Measurements from ENCODE around the gene PNO1. TPM values are rescaled to one million over a fixed set of nuclear protein-coding genes. Genes with fewer than 3 reads are reported as not detected.
A peak's percentile ranks its signal among the peaks of the same experiment; 100 is the strongest.
"Not testable (repeated sequence)": the region's sequence is repeated elsewhere in the genome, so short reads cannot be mapped to it uniquely, and the experiment has no call there.

PNO1 gene
- total RNA-seq (10 to 100 TPM; 20.6 to 26.4 TPM), total RNA-seq (32.2 to 47.9 reads per million in 2 donors)

DNA sequence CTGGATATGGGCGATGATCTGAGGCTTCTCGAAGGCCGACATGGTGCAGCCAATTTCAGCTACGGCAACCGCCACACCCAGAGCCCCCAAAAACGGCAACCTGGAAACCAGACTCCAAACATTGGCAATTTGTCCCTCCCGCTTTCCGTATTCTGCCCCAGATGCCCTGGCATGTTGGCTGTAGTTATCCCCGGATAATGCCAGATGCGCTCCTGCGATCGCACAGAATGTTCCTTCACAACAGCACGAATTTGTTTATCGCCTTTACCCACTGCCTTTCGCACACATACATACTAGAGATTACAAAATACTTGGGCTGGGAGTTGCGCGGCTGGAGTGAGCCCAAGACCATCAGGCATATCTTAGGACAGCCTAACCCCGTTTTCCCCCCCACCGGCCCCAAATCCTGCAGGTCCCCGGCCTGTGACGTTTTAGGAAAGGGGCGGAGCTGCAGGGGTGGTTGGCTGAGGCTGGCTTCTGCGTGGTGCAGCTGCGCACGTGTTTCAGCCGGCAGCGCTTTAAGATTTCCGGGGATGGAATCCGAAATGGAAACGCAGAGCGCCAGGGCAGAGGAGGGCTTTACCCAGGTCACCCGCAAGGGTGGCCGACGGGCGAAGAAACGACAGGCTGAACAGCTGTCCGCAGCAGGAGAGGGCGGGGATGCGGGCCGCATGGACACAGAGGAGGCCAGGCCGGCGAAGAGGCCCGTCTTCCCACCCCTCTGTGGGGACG is at the start of gene PNO1:
PNO1 (plus strand) TSS at position 487 of the 732 bp plus-strand sequence; CDS start at position 534, 47 bp downstream.
- Mint-ChIP-seq H3K27me3 (no peaks in the 10 kb centered on the region), H3K36me3 (ENCODE audit: low read depth) (peaks cover 11% of the 10 kb centered on the region)
- peak; percentile 93 for ATAC-seq

DNA sequence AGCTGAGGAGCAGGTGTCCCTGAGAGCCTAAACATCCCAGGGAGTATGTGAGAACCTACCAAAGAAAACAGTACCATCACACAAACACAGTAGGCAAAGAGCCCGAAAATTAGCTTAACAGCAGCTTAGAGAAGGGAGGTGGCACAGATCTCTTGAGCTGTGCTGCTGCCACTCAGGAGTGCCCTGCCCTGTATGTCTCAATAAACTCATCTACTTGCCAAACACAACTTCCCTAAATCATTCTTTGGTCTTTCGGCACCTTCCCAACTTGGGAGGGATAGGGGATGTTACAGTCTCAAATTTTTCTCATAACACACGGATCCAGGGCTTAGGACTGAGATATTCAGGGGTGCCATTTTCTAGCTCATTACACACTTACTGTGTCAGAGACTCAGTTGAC is 49.6 kb upstream of the PNO1 start:
- Mint-ChIP-seq H3K36me3 (ENCODE audit: low read depth) (peaks cover 3% of the 10 kb centered on the region), H3K27me3 (no peaks in the 10 kb centered on the region), H3K4me1 (no peaks in the 10 kb centered on the region), H3K4me3 (no peak overlapping the region), H3K27ac (no peak overlapping the region)
- peaks cover 5% of the 10 kb centered on the region for H3K9me3 ChIP-seq (ENCODE audit: control insufficient read depth, low read length, poor library complexity, severe bottlenecking)
- ATAC-seq (no peak), DNase-seq (no peak)

More for the DNA sequence above, at the start of gene PNO1:
- Mint-ChIP-seq H3K27ac (peak within 1 kb of the TSS; percentile 100), H3K4me1 (peaks cover 35% of the 10 kb centered on the region), H3K4me3 (peak within 1 kb of the TSS; percentile 99)
- peak; percentile 87 to 95 (median 93) for DNase-seq
- no peaks in the 10 kb centered on the region for H3K9me3 ChIP-seq (ENCODE audit: control insufficient read depth, low read length, poor library complexity, severe bottlenecking)

DNA sequence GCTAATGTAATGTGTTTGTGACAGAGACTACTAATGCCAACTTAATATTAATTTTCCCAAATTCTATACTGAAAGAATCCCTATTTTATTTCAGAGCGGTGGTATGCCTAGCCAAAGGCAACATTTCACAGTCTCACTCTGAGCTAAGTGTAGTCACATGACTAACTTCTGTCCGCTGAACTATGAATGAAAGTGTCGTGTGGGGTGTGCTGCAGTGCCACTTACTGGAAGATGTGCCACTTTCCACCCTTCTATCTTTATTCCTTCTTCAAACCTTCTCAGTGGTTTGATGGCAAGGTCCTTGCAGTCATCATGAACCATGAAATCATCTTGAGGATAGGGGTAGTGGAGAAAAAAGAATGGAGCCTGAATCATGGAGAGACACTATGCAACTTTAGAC is 47.6 kb upstream of the PNO1 start:
- peaks cover 5% of the 10 kb centered on the region for H3K9me3 ChIP-seq (ENCODE audit: control insufficient read depth, low read length, poor library complexity, severe bottlenecking)
- peaks cover 5% of the 10 kb centered on the region for H3K27me3 Mint-ChIP-seq
- no peak overlapping the region for H3K4me3 Mint-ChIP-seq
- peaks cover 5% of the 10 kb centered on the region for H3K36me3 Mint-ChIP-seq (ENCODE audit: low read depth)
- ATAC-seq (no peak), DNase-seq (no peak)
- H3K27ac Mint-ChIP-seq: no peak overlapping the region
- no peaks in the 10 kb centered on the region for H3K4me1 Mint-ChIP-seq

DNA sequence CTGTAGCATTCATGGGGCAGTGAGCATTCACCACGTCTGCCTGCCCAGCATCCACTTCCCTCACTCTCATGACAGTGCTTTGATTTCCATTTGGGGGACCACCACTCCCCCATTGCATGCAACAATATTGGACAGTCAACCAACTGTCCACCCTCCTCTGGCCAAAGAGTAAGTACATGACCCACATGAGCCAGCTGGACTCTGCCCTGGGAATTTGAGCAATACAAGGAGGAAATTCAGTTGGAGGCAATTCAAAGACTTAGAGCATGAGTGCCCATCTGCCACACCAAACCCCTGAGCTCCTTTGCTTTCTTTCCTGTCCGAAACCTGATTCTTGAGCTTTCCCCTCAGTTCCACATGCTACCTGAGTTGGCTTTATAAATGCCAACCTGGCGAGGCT is 41.7 kb upstream of the PNO1 start:
- peaks cover 3% of the 10 kb centered on the region for H3K36me3 Mint-ChIP-seq (ENCODE audit: low read depth)
- H3K9me3 ChIP-seq (ENCODE audit: control insufficient read depth, low read length, poor library complexity, severe bottlenecking): no peaks in the 10 kb centered on the region
- DNase-seq (no peak), ATAC-seq (no peak)
- peaks cover 1% of the 10 kb centered on the region for H3K4me1 Mint-ChIP-seq
- peaks cover 8% of the 10 kb centered on the region for H3K27me3 Mint-ChIP-seq
- no peak overlapping the region for H3K27ac Mint-ChIP-seq
- no peak overlapping the region for H3K4me3 Mint-ChIP-seq

DNA sequence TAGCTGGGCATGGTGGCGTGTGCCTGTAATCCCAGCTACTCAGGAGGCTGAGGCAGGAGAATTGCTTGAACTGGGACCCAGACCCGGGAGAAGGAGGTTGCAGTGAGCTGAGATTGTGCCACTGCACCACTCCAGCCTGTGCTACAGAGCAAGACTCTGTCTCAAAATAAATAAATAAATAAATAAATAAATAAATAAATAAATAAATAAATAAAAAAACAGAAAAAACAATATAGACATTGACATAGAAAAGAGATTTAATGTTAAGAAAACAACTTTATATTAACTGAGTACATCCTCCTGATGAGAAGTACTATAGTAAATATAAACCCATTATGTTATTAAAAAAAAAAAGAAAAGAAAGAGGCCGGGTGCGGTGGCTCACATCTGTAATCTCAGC is 39.8 kb upstream of the PNO1 start:
- not testable (repeated sequence) for H3K9me3 ChIP-seq (ENCODE audit: control insufficient read depth, low read length, poor library complexity, severe bottlenecking); H3K4me3 Mint-ChIP-seq; ATAC-seq; H3K36me3 Mint-ChIP-seq (ENCODE audit: low read depth); DNase-seq; H3K27ac Mint-ChIP-seq; H3K4me1 Mint-ChIP-seq
- peaks cover 12% of the 10 kb centered on the region for H3K27me3 Mint-ChIP-seq

DNA sequence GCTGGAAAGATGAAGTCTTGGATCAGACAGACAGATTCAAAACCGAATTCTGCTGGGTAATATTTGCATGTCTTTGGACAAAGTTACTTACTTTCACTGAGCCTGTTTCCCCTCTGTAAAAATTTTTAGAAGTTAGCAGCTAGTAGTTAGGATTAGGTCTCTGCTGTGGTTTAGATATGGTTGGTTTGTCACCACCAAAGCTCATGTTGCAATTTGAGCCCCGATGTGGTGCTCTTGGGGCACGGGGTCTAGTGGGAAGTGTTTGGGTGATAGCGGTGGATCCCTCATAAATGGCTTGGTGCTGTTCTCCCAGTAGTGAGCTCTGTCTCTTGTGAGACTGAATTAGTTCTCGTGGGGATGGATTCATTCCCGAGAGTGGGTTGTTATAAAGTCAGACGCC is 38.9 kb upstream of the PNO1 start:
- peak overlapping the region; percentile 43 for H3K27ac Mint-ChIP-seq

DNA sequence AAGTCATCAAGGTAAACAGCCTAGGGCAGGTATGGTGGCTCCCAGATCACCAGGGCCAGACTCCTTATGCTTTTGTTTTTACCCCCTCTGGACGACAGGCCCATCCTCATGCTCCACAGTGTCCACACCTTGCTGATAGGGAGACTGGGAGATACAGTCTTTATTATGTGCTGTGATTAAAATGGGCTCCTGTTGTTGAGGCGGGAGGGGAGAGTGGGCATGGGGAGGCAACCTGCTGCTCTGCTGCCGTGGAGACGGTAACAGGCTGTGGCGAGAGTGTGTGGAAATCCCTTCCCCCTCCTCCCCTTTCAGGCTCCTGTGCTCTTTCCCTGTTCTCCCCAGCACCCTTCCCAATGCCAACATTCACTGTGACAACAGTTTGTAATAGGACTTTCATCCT is 38.2 kb upstream of the PNO1 start:
- H3K27me3 Mint-ChIP-seq: peaks cover 12% of the 10 kb centered on the region
- ATAC-seq: no peak
- H3K27ac Mint-ChIP-seq: peak overlapping the region; percentile 43
- peaks cover 6% of the 10 kb centered on the region for H3K4me1 Mint-ChIP-seq
- no peak overlapping the region for H3K4me3 Mint-ChIP-seq
- H3K36me3 Mint-ChIP-seq (ENCODE audit: low read depth): peaks cover 3% of the 10 kb centered on the region
- no peak for DNase-seq
- no peaks in the 10 kb centered on the region for H3K9me3 ChIP-seq (ENCODE audit: control insufficient read depth, low read length, poor library complexity, severe bottlenecking)

More for the DNA sequence above, 38.9 kb upstream of the PNO1 start:
- H3K9me3 ChIP-seq (ENCODE audit: control insufficient read depth, low read length, poor library complexity, severe bottlenecking): no peaks in the 10 kb centered on the region
- no peak for DNase-seq
- H3K27me3 Mint-ChIP-seq: peaks cover 12% of the 10 kb centered on the region
- H3K36me3 Mint-ChIP-seq (ENCODE audit: low read depth): peaks cover 3% of the 10 kb centered on the region
- ATAC-seq: no peak
- no peak overlapping the region for H3K4me3 Mint-ChIP-seq
- H3K4me1 Mint-ChIP-seq: peaks cover 6% of the 10 kb centered on the region

DNA sequence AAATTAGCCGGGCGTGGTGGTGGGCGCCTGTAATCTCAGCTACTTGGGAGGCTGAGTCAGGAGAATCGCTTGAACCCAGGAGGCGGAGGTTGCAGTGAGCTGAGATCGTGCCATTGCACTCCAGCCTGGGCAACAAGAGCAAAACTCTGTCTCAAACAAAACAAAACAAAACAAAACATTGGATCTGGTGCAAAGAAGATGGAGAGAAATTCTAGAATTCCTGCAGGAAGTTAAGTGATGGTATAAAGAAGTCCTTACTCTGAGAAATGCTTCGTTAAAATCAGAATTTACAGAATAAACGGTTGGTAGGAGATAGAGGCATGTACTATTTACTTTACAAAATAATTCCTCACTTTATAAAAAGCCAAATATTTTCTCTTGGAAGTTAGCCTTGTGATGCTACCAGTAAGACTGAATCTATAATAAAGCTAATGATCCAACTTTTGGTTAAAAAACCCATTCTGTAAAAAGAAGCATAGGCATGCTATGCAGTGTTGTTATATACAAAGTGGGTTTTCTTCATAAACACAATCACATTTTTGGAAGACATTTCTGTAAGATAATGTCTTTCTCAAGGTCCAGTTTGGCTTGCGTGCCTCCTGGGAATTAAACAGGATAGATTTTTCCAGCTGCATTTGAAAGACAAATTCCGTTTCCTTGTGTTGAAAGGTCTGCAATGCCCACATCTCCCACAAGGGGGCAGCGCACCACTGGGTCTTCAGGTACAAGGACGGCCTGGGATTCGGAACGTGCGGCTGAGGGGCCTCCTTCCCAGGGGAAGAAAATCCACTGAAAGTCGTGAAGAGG is 35.6 kb upstream of the PNO1 start:
- Mint-ChIP-seq H3K27ac (no peak overlapping the region), H3K4me1 (peaks cover 6% of the 10 kb centered on the region), H3K4me3 (no peak overlapping the region), H3K27me3 (peaks cover 5% of the 10 kb centered on the region), H3K36me3 (ENCODE audit: low read depth) (no peaks in the 10 kb centered on the region)
- DNase-seq (peak; percentile 55 to 66 (median 63)), ATAC-seq (peak; percentile 64)
- H3K9me3 ChIP-seq (ENCODE audit: control insufficient read depth, low read length, poor library complexity, severe bottlenecking): no peaks in the 10 kb centered on the region

DNA sequence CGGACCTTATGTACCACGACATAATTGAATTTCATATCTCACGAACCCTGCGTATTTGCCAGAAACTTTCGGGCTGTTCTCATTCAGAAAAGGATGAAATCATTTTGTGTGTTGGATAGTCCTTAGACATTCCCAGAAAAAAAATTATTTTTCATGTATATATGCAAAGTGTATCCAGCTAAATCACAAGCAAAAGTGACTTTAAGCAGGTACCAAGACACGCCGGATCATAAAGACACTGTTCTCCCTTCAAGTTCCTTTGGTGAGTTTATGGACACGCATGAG is 35.1 kb upstream of the PNO1 start:
- no peaks in the 10 kb centered on the region for H3K9me3 ChIP-seq (ENCODE audit: control insufficient read depth, low read length, poor library complexity, severe bottlenecking)
- ATAC-seq: no peak
- Mint-ChIP-seq H3K27me3 (peaks cover 5% of the 10 kb centered on the region), H3K36me3 (ENCODE audit: low read depth) (no peaks in the 10 kb centered on the region), H3K4me1 (peaks cover 6% of the 10 kb centered on the region), H3K27ac (no peak overlapping the region), H3K4me3 (no peak overlapping the region)
- no peak for DNase-seq

DNA sequence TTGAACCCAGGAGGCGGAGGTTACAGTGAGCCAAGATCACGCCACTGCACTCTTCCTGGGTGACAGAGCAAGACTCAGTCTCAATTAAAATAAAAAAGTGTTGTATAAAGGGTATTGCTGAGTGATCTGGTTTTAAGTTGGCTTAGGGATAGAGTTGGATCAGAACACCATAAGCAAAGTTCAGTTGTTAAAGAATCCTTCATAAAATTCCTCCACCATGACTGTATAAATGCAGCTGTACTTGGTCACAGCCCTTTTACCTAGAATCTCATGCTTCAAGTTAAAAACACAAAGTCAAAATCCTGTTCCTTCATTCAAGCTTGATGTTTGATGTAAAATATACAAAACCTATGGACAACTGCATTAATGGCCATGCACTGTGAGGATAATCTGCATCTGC is 33.4 kb upstream of the PNO1 start:
- no peak overlapping the region for H3K27ac Mint-ChIP-seq
- H3K27me3 Mint-ChIP-seq: peaks cover 5% of the 10 kb centered on the region
- DNase-seq (no peak), ATAC-seq (no peak)
- no peaks in the 10 kb centered on the region for H3K9me3 ChIP-seq (ENCODE audit: control insufficient read depth, low read length, poor library complexity, severe bottlenecking)
- no peaks in the 10 kb centered on the region for H3K36me3 Mint-ChIP-seq (ENCODE audit: low read depth)
- peaks cover 6% of the 10 kb centered on the region for H3K4me1 Mint-ChIP-seq
- H3K4me3 Mint-ChIP-seq: no peak overlapping the region

DNA sequence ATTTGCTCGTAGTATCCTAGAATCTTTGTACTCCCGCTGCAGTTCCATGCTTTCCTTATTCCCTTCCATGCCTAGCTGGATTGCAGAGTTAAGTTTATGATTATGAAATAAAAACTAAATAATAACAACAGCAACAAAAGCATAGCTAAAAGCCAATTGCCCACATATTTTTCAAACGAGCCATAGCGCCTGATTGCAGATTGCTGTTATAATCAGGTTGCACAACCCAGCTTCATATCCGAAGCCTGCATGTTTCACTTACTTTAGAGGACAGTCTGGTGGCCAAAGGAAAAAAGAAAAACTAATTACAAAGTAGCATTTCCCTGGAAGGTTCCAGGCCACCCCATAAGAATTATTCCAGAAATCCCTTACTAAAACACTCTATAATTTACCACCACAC is 31.9 kb upstream of the PNO1 start:
- DNase-seq (no peak), ATAC-seq (no peak)
- H3K9me3 ChIP-seq (ENCODE audit: control insufficient read depth, low read length, poor library complexity, severe bottlenecking): no peaks in the 10 kb centered on the region
- Mint-ChIP-seq H3K27me3 (peaks cover 5% of the 10 kb centered on the region), H3K4me1 (peaks cover 6% of the 10 kb centered on the region), H3K36me3 (ENCODE audit: low read depth) (no peaks in the 10 kb centered on the region), H3K4me3 (no peak overlapping the region), H3K27ac (no peak overlapping the region)

DNA sequence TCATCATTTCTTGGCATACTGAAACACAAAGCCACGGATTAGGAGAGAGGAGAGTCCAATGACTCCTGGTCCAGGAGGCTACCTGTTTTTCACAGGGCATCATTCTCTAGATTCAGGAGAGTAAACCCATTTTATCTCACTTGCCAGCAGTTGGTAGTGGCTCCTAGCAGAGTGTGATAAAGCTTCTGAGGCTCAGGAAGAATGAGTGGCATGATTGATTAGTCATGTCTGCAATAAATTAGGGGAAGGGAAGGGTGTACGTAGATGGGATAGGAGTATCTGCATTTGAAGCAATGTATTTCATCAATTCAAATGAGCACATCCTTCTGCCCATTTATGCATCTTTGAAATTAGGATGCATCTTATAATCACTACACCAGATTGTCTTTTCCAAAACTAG is 31.1 kb upstream of the PNO1 start:
- no peaks in the 10 kb centered on the region for H3K27me3 Mint-ChIP-seq
- DNase-seq (no peak), ATAC-seq (no peak)
- H3K36me3 Mint-ChIP-seq (ENCODE audit: low read depth): no peaks in the 10 kb centered on the region
- H3K4me1 Mint-ChIP-seq: peaks cover 2% of the 10 kb centered on the region
- H3K9me3 ChIP-seq (ENCODE audit: control insufficient read depth, low read length, poor library complexity, severe bottlenecking): no peaks in the 10 kb centered on the region
- H3K4me3 Mint-ChIP-seq: no peak overlapping the region
- H3K27ac Mint-ChIP-seq: no peak overlapping the region

DNA sequence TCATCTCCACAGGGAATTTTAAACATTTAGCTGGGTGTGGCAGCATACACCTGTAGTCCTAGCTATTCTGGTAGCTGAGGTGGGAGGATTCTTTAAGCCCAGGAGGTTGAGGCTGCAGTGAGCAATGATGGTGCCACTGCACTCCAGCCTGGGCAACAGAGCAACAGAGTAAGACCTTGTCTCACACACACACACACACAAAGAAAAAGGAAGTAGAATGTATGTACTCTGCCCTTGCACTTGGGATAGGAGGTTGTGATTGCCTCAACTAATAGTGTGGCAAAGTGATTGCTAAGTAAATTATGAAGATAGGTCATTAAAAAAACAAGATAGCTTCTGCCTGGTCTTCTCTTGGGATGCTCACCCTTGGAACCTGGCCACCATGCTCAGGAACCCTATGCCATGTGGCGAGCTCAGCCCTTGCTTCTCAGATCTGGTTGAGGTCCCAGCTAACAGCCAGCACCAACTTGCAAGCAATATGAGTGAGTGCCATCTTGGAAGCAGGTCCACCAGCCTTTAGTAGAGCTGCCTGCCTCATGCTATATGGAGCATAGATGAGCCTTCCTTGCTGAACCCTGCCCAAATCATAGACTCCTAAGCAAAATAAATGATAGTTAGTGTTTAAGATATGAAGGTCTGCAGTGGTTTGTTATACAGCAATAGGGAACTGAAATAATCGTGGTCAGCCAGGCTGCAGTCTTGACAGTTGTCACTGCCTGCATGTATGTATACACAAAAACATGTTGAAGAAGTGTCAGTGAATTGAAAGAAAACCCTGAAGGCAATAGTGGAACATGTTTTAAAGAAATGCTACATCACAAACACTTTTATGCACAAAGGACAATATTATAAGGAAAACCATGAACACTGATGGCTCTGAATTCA is 30.1 kb upstream of the PNO1 start:
- H3K4me3 Mint-ChIP-seq: no peak overlapping the region
- H3K27me3 Mint-ChIP-seq: no peaks in the 10 kb centered on the region
- no peaks in the 10 kb centered on the region for H3K4me1 Mint-ChIP-seq
- no peak overlapping the region for H3K27ac Mint-ChIP-seq
- H3K9me3 ChIP-seq (ENCODE audit: control insufficient read depth, low read length, poor library complexity, severe bottlenecking): no peaks in the 10 kb centered on the region
- no peaks in the 10 kb centered on the region for H3K36me3 Mint-ChIP-seq (ENCODE audit: low read depth)
- no peak for DNase-seq
- ATAC-seq: no peak

All from T-helper 17 cell (primary cell).